GM19035 (cell line): Measurements from ENCODE around the gene MAGEB1.

Experiments
- ATAC-seq: cut with Tn5 transposase; IDR thresholded peaks from one replicate; pipeline ENCODE4 v1.9.1; 2021; ENCODE audit not compliant: unreplicated experiment

Gene MAGEB1

GRCh38 chrX:30296408-30297254 is 49.7 kb downstream of the MAGEB1 start:
- ATAC-seq = no peak

- no peak for ATAC-seq
These were observed 54.3 kb downstream of the MAGEB1 start for GRCh38 chrX:30301208-30301607.
